22Rv1 (cell line): ENCODE results near the gene KRTAP5-8.
"Not testable (repeated sequence)": the region's sequence is repeated elsewhere in the genome, so short reads cannot be mapped to it uniquely, and the experiment has no call there.

Source experiments
- ZFX ChIP-seq: fragments of 450-650 bp; IDR thresholded peaks from 2 replicates; pipeline ENCODE4 v1.6.1; 2017; ENCODE audit warnings: antibody characterized with exemption, borderline replicate concordance
- TF ChIP-seq, protein P1 (sequence below): fragments of 450-650 bp; IDR thresholded peaks from 2 replicates; pipeline ENCODE4 v1.5.1; 2017; ENCODE audit warnings: mild to moderate bottlenecking

DNA sequence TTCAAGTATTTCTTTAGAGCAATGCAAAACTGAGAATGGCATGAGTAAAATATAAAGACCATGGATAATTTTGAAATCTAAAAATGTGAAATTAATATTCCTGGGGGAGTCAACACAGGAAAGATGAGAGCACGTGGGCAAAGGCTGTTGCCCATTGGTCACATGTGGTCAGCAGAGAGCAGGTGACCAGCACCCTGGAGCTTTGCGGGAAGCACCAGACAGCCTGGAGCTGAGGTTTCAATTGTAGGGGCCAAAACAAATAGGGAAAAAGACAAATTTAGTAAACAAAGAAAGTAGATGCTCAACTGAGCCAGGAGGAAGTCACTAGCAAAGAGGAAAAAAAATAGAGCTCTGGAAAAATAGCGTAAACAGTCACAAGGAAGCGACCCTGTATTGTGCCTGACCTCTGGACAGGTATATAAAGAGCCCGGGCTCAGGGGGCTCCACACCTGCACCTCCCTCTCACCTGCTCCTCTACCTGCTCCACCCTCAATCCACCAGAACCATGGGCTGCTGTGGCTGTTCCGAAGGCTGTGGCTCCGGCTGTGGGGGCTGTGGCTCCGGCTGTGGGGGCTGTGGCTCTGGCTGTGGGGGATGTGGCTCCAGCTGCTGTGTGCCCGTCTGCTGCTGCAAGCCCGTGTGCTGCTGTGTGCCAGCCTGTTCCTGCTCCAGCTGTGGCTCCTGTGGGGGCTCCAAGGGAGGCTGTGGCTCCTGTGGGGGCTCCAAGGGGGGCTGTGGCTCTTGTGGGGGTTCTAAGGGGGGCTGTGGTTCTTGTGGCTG, 10.8 kb upstream of the KRTAP5-8 start, which contains the start of gene KRTAP5-7:
- TF ChIP-seq, protein P1, sequence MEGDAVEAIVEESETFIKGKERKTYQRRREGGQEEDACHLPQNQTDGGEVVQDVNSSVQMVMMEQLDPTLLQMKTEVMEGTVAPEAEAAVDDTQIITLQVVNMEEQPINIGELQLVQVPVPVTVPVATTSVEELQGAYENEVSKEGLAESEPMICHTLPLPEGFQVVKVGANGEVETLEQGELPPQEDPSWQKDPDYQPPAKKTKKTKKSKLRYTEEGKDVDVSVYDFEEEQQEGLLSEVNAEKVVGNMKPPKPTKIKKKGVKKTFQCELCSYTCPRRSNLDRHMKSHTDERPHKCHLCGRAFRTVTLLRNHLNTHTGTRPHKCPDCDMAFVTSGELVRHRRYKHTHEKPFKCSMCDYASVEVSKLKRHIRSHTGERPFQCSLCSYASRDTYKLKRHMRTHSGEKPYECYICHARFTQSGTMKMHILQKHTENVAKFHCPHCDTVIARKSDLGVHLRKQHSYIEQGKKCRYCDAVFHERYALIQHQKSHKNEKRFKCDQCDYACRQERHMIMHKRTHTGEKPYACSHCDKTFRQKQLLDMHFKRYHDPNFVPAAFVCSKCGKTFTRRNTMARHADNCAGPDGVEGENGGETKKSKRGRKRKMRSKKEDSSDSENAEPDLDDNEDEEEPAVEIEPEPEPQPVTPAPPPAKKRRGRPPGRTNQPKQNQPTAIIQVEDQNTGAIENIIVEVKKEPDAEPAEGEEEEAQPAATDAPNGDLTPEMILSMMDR, result not testable (repeated sequence)
- TF ChIP-seq ZFX, result not testable (repeated sequence)
